Body of pancreas (tissue), 4 donors: ENCODE data around the gene MAL. TPM values are rescaled to one million over a fixed set of nuclear protein-coding genes. Genes with fewer than 3 reads are reported as not detected.

Experiments used
- ATAC-seq: fragments of 150-250 bp; one replicate; pipeline ENCODE4 v1.9.1; 2016
- DNase-seq, 4 donors: peaks; one replicate each; pipeline ENCODE4 v3.0.0-alpha.2; 2019
- H3K27ac ChIP-seq, 4 donors: fragments of 200-600 bp; sonication (generic); 1 replicate in 3 of 4; 2 replicates in 1 of 4; pipeline versions ENCODE4 v1.5.1 to v1.6.1; 2016 to 2019; ENCODE audit warnings: mild to moderate bottlenecking in 1 of 4, mixed read lengths in 1 of 4, moderate library complexity in 1 of 4
- H3K27me3 ChIP-seq, 2 donors: fragments of 200-600 bp; sonication (generic); one replicate each; pipeline ENCODE4 v1.6.0; 2016; ENCODE audit warnings: mild to moderate bottlenecking in 1 of 2
- H3K36me3 ChIP-seq, 2 donors: fragments of 200-600 bp; sonication (generic); replicated peaks in 1 of 2; 2 replicates each; pipeline ENCODE4 v1.5.1; 2016; ENCODE audit warnings: low read depth in 2 of 2; ENCODE audit not compliant: insufficient read depth in 1 of 2
- H3K4me1 ChIP-seq: fragments of 200-600 bp; sonication (generic); one replicate; pipeline ENCODE4 v1.6.0; 2016
- H3K4me3 ChIP-seq, 2 donors: fragments of 200-600 bp; sonication (generic); 1 replicate in 1 of 2; 2 replicates in 1 of 2; pipeline ENCODE4 v1.5.1; 2016 to 2019
- H3K9me3 ChIP-seq, 3 donors: fragments of 200-600 bp; sonication (generic); 1 replicate in 2 of 3; 2 replicates in 1 of 3; pipeline ENCODE4 v1.5.1; 2016
- CTCF ChIP-seq, 7 experiments: fragments of 450-650 bp in 4 of 7; fragments of 200-600 bp in 3 of 7; sonication (generic) in 3 of 7; IDR thresholded peaks; one replicate each; pipeline ENCODE4 v1.5.1; 2016 to 2019; ENCODE audit warnings: antibody characterized with exemption in 7 of 7
- POLR2A ChIP-seq, 3 donors: fragments of 450-650 bp; IDR thresholded peaks; one replicate each; pipeline ENCODE4 v1.6.1; 2016; ENCODE audit warnings: antibody characterized with exemption in 3 of 3, mild to moderate bottlenecking in 2 of 3
- WGBS, 2 donors: methylation state at CpG; one replicate each; pipeline ENCODE4 v1.1.5; 2017; 5-methylcytosine and 5-hydroxymethylcytosine counted together
- intact Hi-C: fragments of 100-400 bp; cut with DNase I; formaldehyde crosslinking; loops from one replicate; pipeline ENCODE4 v1.15.1; 2023
- total RNA-seq, 2 donors: library from RNA; depleted of rRNA; stranded (reverse); fragments of >200 nt; gene quantifications; one replicate each; pipeline ENCODE4 v1.1.0, GENCODE V29; 2016

MAL gene
- total RNA-seq, 2 donors from 2014 or later = not detected

GRCh38 chr2:95050385-95051300 is 25.1 kb downstream of the MAL start:
- Histone ChIP-seq H3K9me3 (no peaks in the 10 kb centered on the region), H3K27ac (no peak overlapping the region), H3K27me3 (no peaks in the 10 kb centered on the region), H3K4me1 (no peaks in the 10 kb centered on the region), H3K4me3 (no peak overlapping the region), H3K36me3 (no peaks in the 10 kb centered on the region)
- 54 to 63% methylated on average over 6 to 7 of the region's 7 CpGs for WGBS, 2 donors
- no peak for DNase-seq
- TF ChIP-seq CTCF (IDR thresholded peaks at IDR 0.05) (no peak), POLR2A (IDR thresholded peaks at IDR 0.05) (no peak)
- intact Hi-C loops = no loop called here
- ATAC-seq = no peak

GRCh38 chr2:95051626-95052025 is 26.1 kb downstream of the MAL start:
- TF ChIP-seq POLR2A (IDR thresholded peaks at IDR 0.05) = no peak
- TF ChIP-seq CTCF (IDR thresholded peaks at IDR 0.05) = no peak
- Histone ChIP-seq H3K9me3 (no peaks in the 10 kb centered on the region), H3K4me1 (no peaks in the 10 kb centered on the region), H3K4me3 (no peak overlapping the region), H3K36me3 (no peaks in the 10 kb centered on the region), H3K27ac (no peak overlapping the region), H3K27me3 (no peaks in the 10 kb centered on the region)
- intact Hi-C loops = no loop called here
- ATAC-seq (no peak), DNase-seq (no peak)
- 74 to 81% methylated on average over 10 of the region's 10 CpGs for WGBS, 2 donors

- ATAC-seq = no peak
- Histone ChIP-seq H3K9me3 (no peaks in the 10 kb centered on the region), H3K27ac (no peak overlapping the region), H3K4me3 (no peak overlapping the region), H3K36me3 (no peaks in the 10 kb centered on the region), H3K27me3 (no peaks in the 10 kb centered on the region), H3K4me1 (peaks cover 3% of the 10 kb centered on the region)
- TF ChIP-seq POLR2A (IDR thresholded peaks at IDR 0.05) (no peak), CTCF (IDR thresholded peaks at IDR 0.05) (no peak)
- DNase-seq = no peak
- WGBS, 2 donors = 46 to 65% methylated on average over 6 of the region's 6 CpGs
- intact Hi-C loops = no loop called here
Observed at GRCh38 chr2:95052307-95052706, 26.8 kb downstream of the MAL start.

GRCh38 chr2:95052804-95053479 is 27.4 kb downstream of the MAL start:
- H3K36me3 ChIP-seq = no peaks in the 10 kb centered on the region
- DNase-seq (no peak), ATAC-seq (no peak)
- WGBS, 2 donors = 67 to 76% methylated on average over 13 of the region's 13 CpGs
- H3K4me3 ChIP-seq = no peak overlapping the region
- no peak overlapping the region for H3K27ac ChIP-seq
- H3K4me1 ChIP-seq = peaks cover 3% of the 10 kb centered on the region
- TF ChIP-seq CTCF (IDR thresholded peaks at IDR 0.05) = no peak
- TF ChIP-seq POLR2A (IDR thresholded peaks at IDR 0.05) = no peak
- intact Hi-C loops = no loop called here
- no peaks in the 10 kb centered on the region for H3K9me3 ChIP-seq
- no peaks in the 10 kb centered on the region for H3K27me3 ChIP-seq
